B cell (primary cell): Measurements from ENCODE around the gene TSEN54. TPM values are rescaled to one million over a fixed set of nuclear protein-coding genes. Genes with fewer than 3 reads are reported as not detected.
A peak's percentile ranks its signal among the peaks of the same experiment; 100 is the strongest.

Source experiments
- ATAC-seq: fragments of 200-7000 bp; cut with Tn5 transposase; one replicate; pipeline ENCODE4 v1.10.0; 2021; ENCODE audit warnings: low read depth, mild to moderate bottlenecking, moderate number of reproducible peaks, moderate library complexity
- CTCF ChIA-PET: fragments of 350-600 bp; sonication (Branson Sonifier 250); formaldehyde crosslinking; loops from one replicate; lab custom pipeline; 2021; ENCODE audit warnings: antibody characterized with exemption, inconsistent platforms; lab: Charles Lee
- POLR2A ChIA-PET: fragments of 350-600 bp; sonication (Branson Sonifier 250); formaldehyde crosslinking; loops from one replicate; lab custom pipeline; 2021; ENCODE audit warnings: antibody characterized with exemption; lab: Charles Lee
- DNase-seq: peaks from one replicate; pipeline ENCODE4 v3.0.0; 2013
- H2AFZ ChIP-seq: 2 replicates; pipeline ENCODE4 v1.6.1; 2012; ENCODE audit warnings: mild to moderate bottlenecking, low read depth, low read length; ENCODE audit not compliant: insufficient read depth, poor library complexity, severe bottlenecking
- H3K27ac ChIP-seq, 2 donors: 1 replicate in 1 of 2; 2 replicates in 1 of 2; pipeline ENCODE4 v1.5.1; 2012 to 2013; ENCODE audit warnings: low read length in 2 of 2, mild to moderate bottlenecking in 2 of 2, moderate library complexity in 1 of 2
- H3K27me3 ChIP-seq, 4 experiments: fragments of 200-600 bp in 1 of 4; sonication (generic) in 1 of 4; replicated peaks in 1 of 4; 1 replicate in 2 of 4; 2 replicates in 2 of 4; pipeline versions ENCODE4 v1.6.1 to v1.7.0; 2013 to 2016; ENCODE audit warnings: low read length in 3 of 4, mild to moderate bottlenecking in 2 of 4, mixed read lengths in 1 of 4, moderate library complexity in 1 of 4; ENCODE audit not compliant: insufficient read depth in 4 of 4, control insufficient read depth in 3 of 4; ENCODE audit errors: control extremely low read depth in 1 of 4
- H3K36me3 ChIP-seq, 2 experiments: replicated peaks in 1 of 2; 1 replicate in 1 of 2; 2 replicates in 1 of 2; pipeline versions ENCODE4 v1.6.1 to v1.7.1; 2013; ENCODE audit warnings: low read length in 1 of 2; ENCODE audit not compliant: insufficient read depth in 2 of 2, control insufficient read depth in 1 of 2; ENCODE audit errors: control extremely low read depth in 1 of 2, extremely low read depth in 1 of 2
- H3K4me1 ChIP-seq, 2 donors: fragments of 200-600 bp in 1 of 2; sonication (generic) in 1 of 2; 1 replicate in 1 of 2; 2 replicates in 1 of 2; pipeline versions ENCODE4 v1.5.1 to v1.6.1; 2013 to 2017; ENCODE audit warnings: low read length in 2 of 2; ENCODE audit not compliant: control insufficient read depth in 2 of 2, insufficient read depth in 2 of 2
- H3K4me2 ChIP-seq: replicated peaks from 2 replicates; pipeline ENCODE3; 2012; ENCODE audit warnings: mild to moderate bottlenecking, low read depth, low read length; ENCODE audit not compliant: poor library complexity, severe bottlenecking
- H3K4me3 ChIP-seq, 5 experiments: fragments of 200-600 bp in 1 of 5; sonication (generic) in 1 of 5; 1 replicate in 3 of 5; 2 replicates in 2 of 5; pipeline versions ENCODE4 v1.5.1 to v1.7.0; 2011 to 2016; ENCODE audit warnings: low read length in 4 of 5, mild to moderate bottlenecking in 4 of 5, low read depth in 2 of 5, control low read depth in 1 of 5, moderate library complexity in 1 of 5; ENCODE audit not compliant: insufficient read depth in 1 of 5; ENCODE audit errors: control extremely low read depth in 1 of 5, extremely low read depth in 1 of 5
- H3K79me2 ChIP-seq: fragments of 200-600 bp; sonication (generic); one replicate; pipeline ENCODE4 v1.6.0; 2016; ENCODE audit warnings: low read length; ENCODE audit not compliant: control insufficient read depth, insufficient read depth
- H3K9ac ChIP-seq: fragments of 200-600 bp; sonication (generic); 2 replicates; pipeline ENCODE4 v1.6.1; 2017; ENCODE audit warnings: mild to moderate bottlenecking, low read length, moderate library complexity
- H3K9me3 ChIP-seq, 3 donors: one replicate each; pipeline versions ENCODE4 v1.6.1 to v1.7.1; 2013; ENCODE audit warnings: low read length in 2 of 3; ENCODE audit not compliant: control insufficient read depth in 2 of 3, insufficient read depth in 1 of 3; ENCODE audit errors: control extremely low read depth in 1 of 3
- H4K20me1 ChIP-seq: 2 replicates; pipeline ENCODE4 v1.6.0; 2012; ENCODE audit warnings: mild to moderate bottlenecking, low read length; ENCODE audit not compliant: insufficient read depth, control insufficient read depth, poor library complexity, severe bottlenecking
- H3K27ac Mint-ChIP-seq: one replicate; pipeline ENCODE4 v1.8.0; 2021; ENCODE audit warnings: mixed read lengths
- H3K27me3 Mint-ChIP-seq: one replicate; pipeline ENCODE4 v1.8.0; 2021; ENCODE audit warnings: mixed read lengths
- H3K4me1 Mint-ChIP-seq: one replicate; pipeline ENCODE4 v1.8.0; 2021; ENCODE audit warnings: mixed read lengths
- H3K4me3 Mint-ChIP-seq: one replicate; pipeline ENCODE4 v1.8.0; 2021; ENCODE audit warnings: mixed read lengths
- H3K9me3 Mint-ChIP-seq: one replicate; pipeline ENCODE4 v1.8.0; 2022; ENCODE audit warnings: mixed read lengths; ENCODE audit not compliant: insufficient read depth
- CTCF ChIP-seq: fragments of 200-600 bp; IDR thresholded peaks from one replicate; pipeline ENCODE4 v1.8.0; 2022; ENCODE audit warnings: antibody characterized with exemption, mild to moderate bottlenecking
- EZH2 ChIP-seq: IDR thresholded peaks from 2 replicates; pipeline ENCODE4 v1.6.1; 2012; ENCODE audit warnings: borderline replicate concordance, low read depth, mild to moderate bottlenecking, moderate library complexity, low read length; ENCODE audit not compliant: insufficient read depth, poor library complexity, severe bottlenecking
- WGBS: methylation state at CpG from one replicate; pipeline ENCODE4 v1.1.5; 2013; ENCODE audit warnings: missing lambda C conversion rate; ENCODE audit not compliant: insufficient coverage; 5-methylcytosine and 5-hydroxymethylcytosine counted together
- intact Hi-C: fragments of 100-400 bp; cut with micrococcal nuclease; formaldehyde crosslinking; loops from one replicate; pipeline ENCODE4 v1.10.0; 2022
- polyA plus RNA-seq: library from polyadenylated mRNA; depleted of rRNA; stranded (reverse); fragments of >200 nt; gene quantifications from 2 replicates; pipeline ENCODE4 v1.2.3, GENCODE V29; 2012
- total RNA-seq, 2 donors: library from RNA; stranded (reverse); fragments of 120-200 nt in 1 of 2; gene quantifications; 1 replicate in 1 of 2; 2 replicates in 1 of 2; pipeline versions ENCODE4 v1.2.3 to v1.2.4, GENCODE V29; 2013 to 2022

The TSEN54 gene
- total and polyA plus RNA-seq, 2 donors (not counting 1 experiment from before 2014, with no cell fraction given) = 33.0 to 45.9 TPM

DNA sequence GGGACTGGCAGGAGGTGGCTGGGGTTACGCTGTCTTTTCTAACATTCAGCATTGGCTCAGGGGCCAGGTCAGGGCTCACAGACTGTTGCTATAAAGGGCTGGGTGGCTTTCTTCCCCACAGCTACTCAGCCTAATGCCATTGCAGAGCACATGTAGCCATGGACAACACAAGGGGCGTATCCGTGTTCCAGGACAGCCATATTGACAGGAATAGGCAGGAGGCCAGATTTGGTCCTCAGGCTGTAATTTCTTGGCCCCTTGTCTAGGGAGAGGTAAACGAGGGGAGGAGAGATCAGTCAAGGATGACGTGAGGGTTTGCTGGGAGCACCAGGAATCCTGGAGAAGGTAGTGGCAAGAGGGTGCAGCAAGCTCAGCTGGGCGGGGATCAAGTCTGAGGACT lies 50.1 kb downstream of the TSEN54 start:
- Histone ChIP-seq H3K9ac (no peak overlapping the region), H3K9me3 (no peaks in the 10 kb centered on the region), H3K79me2 (no peaks in the 10 kb centered on the region), H3K36me3 (peaks cover 0 to 9% of the 10 kb centered on the region in 2 experiments), H3K27me3 (no peaks in the 10 kb centered on the region), H3K27ac (no peak overlapping the region), H2AFZ (no peak overlapping the region), H3K4me1 (peaks cover 21 to 27% of the 10 kb centered on the region in 2 donors), H3K4me2 (peak overlapping the region; percentile 47), H4K20me1 (no peaks in the 10 kb centered on the region), H3K4me3 (no peak overlapping the region)
- no peaks in the 10 kb centered on the region for H3K27me3 Mint-ChIP-seq
- H3K9me3 Mint-ChIP-seq = no peaks in the 10 kb centered on the region
- ATAC-seq (no peak), DNase-seq (no peak)
- H3K4me1 Mint-ChIP-seq = peaks cover 28% of the 10 kb centered on the region
- CTCF ChIA-PET = interaction anchor here (2.5 kb wide), 1 partner anchor 22 kb away, joined by 8 read pairs; the partner anchor contains the start of gene MYO15B
- intact Hi-C loops = loop anchor here (1.0 kb wide), 1 partner anchor 41 kb away; the partner anchor contains the start of gene LLGL2
- H3K27ac Mint-ChIP-seq = peak overlapping the region; percentile 72
- POLR2A ChIA-PET = no interaction called here
- peak overlapping the region; percentile 42 for H3K4me3 Mint-ChIP-seq
- TF ChIP-seq CTCF = no peak
- no peak for TF ChIP-seq EZH2
- WGBS = 86% methylated on average over 5 of the region's 6 CpGs

DNA sequence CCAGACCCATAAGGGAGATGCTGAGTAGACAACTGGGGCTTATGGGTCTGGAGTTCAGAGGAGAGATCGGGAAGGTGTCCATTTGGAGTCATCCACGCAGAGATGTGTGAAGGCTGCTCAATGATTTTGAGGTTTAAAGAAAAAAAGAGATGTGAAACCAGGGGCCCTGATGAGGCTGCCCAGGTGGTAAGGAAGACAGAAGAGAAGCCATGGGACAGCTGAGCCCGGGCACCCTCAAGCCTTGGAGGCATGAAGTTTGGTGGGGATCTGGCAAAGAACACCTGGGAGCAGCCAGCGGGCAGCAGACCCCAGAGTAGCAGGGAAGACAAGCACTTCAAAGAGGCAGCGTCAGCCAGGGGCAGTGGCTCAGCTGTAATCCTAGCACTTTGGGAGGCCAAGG lies 50.5 kb downstream of the TSEN54 start:
- Histone ChIP-seq H3K27me3 (no peaks in the 10 kb centered on the region), H3K36me3 (peaks cover 0 to 9% of the 10 kb centered on the region in 2 experiments), H3K9ac (no peak overlapping the region), H3K27ac (no peak overlapping the region), H3K9me3 (no peaks in the 10 kb centered on the region), H3K79me2 (no peaks in the 10 kb centered on the region), H3K4me1 (peaks cover 25 to 31% of the 10 kb centered on the region in 2 donors), H4K20me1 (no peaks in the 10 kb centered on the region), H2AFZ (no peak overlapping the region), H3K4me2 (peak overlapping the region; percentile 47), H3K4me3 (no peak overlapping the region)
- intact Hi-C loops = loop anchor here (1.0 kb wide), 1 partner anchor 42 kb away; the partner anchor contains the start of gene LLGL2
- H3K27ac Mint-ChIP-seq = peak overlapping the region; percentile 72
- H3K27me3 Mint-ChIP-seq = no peaks in the 10 kb centered on the region
- ATAC-seq (peak; percentile 44), DNase-seq (peak; percentile 74)
- TF ChIP-seq EZH2 (no peak), CTCF (no peak)
- CTCF ChIA-PET = interaction anchor here (1.0 to 2.5 kb wide), 2 partner anchors 21 to 453 kb away, joined by 3 to 8 read pairs; partner anchors contain the start of gene MYO15B
- peaks cover 29% of the 10 kb centered on the region for H3K4me1 Mint-ChIP-seq
- POLR2A ChIA-PET = no interaction called here
- 29% methylated on average over 5 of the region's 5 CpGs for WGBS
- no peaks in the 10 kb centered on the region for H3K9me3 Mint-ChIP-seq
- H3K4me3 Mint-ChIP-seq = peak overlapping the region; percentile 42
